Panc1 (cell line): Measurements from ENCODE around the gene RNF225. TPM values are rescaled to one million over a fixed set of nuclear protein-coding genes. Genes with fewer than 3 reads are reported as not detected.

Experiments
- ATAC-seq: fragments of 200-7000 bp; cut with Tn5 transposase; 2 replicates; pipeline ENCODE4 v1.9.1; 2020; ENCODE audit warnings: mild to moderate bottlenecking, moderate library complexity
- BruUV-seq: library from RNA; stranded (reverse); fragments of 400-500 nt; replicated peaks from 2 replicates; lab custom pipeline; 2021; lab: Mats Ljungman, UMichigan
- CTCF ChIA-PET: fragments of 300-600 bp; sonication (Branson Sonifier 250); formaldehyde crosslinking; loops from one replicate; lab custom pipeline; 2022; ENCODE audit warnings: antibody characterized with exemption; lab: Charles Lee
- POLR2A ChIA-PET: fragments of 300-600 bp; sonication (Branson Sonifier 250); formaldehyde crosslinking; loops from one replicate; lab custom pipeline; 2022; ENCODE audit warnings: antibody characterized with exemption; lab: Charles Lee
- DNase-seq: peaks from one replicate; pipeline ENCODE4 v3.0.0-alpha.2; 2010; ENCODE audit warnings: low read depth, low spot score
- H3K27ac ChIP-seq: 2 replicates; pipeline ENCODE4 v1.5.1; 2011; ENCODE audit warnings: mild to moderate bottlenecking, low read length, inconsistent platforms
- H3K27me3 ChIP-seq: fragments of 200-500 bp; sonication (Bioruptor generic); 2 replicates; pipeline ENCODE4 v1.6.0; 2014; ENCODE audit warnings: low read length, inconsistent platforms; ENCODE audit not compliant: control insufficient read depth, insufficient read depth
- H3K36me3 ChIP-seq: fragments of 200-500 bp; sonication (Bioruptor generic); 2 replicates; pipeline ENCODE4 v1.5.1; 2014; ENCODE audit warnings: inconsistent platforms, mild to moderate bottlenecking, low read length, moderate library complexity; ENCODE audit not compliant: control insufficient read depth, insufficient read depth
- H3K4me1 ChIP-seq: 2 replicates; pipeline ENCODE4 v1.5.1; 2011; ENCODE audit warnings: inconsistent platforms, mild to moderate bottlenecking, low read length, moderate library complexity; ENCODE audit not compliant: control insufficient read depth, insufficient read depth
- H3K4me3 ChIP-seq, 2 experiments: 2 replicates each; pipeline ENCODE4 v1.5.1; 2011 to 2012; ENCODE audit warnings: low read depth in 2 of 2, low read length in 2 of 2, mild to moderate bottlenecking in 2 of 2, inconsistent platforms in 1 of 2, moderate library complexity in 1 of 2
- H3K9me3 ChIP-seq: fragments of 200-500 bp; sonication (Bioruptor generic); 2 replicates; pipeline ENCODE4 v1.5.1; 2014; ENCODE audit warnings: low read depth, mild to moderate bottlenecking, inconsistent platforms, low read length, moderate library complexity; ENCODE audit not compliant: control insufficient read depth, insufficient read depth
- POLR2AphosphoS5 ChIP-seq: IDR thresholded peaks from 2 replicates; pipeline ENCODE4 v1.6.1; 2012; ENCODE audit warnings: mild to moderate bottlenecking, low read depth, low read length, moderate library complexity
- REST ChIP-seq, 2 experiments: IDR thresholded peaks; 2 replicates each; pipeline ENCODE4 v1.6.1; 2011 to 2012; ENCODE audit warnings: low read depth in 2 of 2, control low read depth in 1 of 2, low read length in 1 of 2, mild to moderate bottlenecking in 1 of 2, moderate library complexity in 1 of 2; ENCODE audit not compliant: insufficient read depth in 1 of 2
- SIN3A ChIP-seq: IDR thresholded peaks from 2 replicates; pipeline ENCODE4 v1.6.1; 2012; ENCODE audit warnings: low read depth, mild to moderate bottlenecking, low read length, moderate library complexity, borderline replicate concordance; ENCODE audit not compliant: insufficient read depth
- TCF7L2 ChIP-seq: IDR thresholded peaks from 2 replicates; pipeline ENCODE4 v1.6.1; 2011; ENCODE audit warnings: mild to moderate bottlenecking, low read depth, low read length, inconsistent platforms
- in situ Hi-C: cut with HindIII; loops from 2 replicates; pipeline ENCODE4 v1.10.0; 2016; ENCODE audit warnings: low sequenced_read_pairs, low pct_unique_long_range_greater_than_20kb
- intact Hi-C: fragments of 100-400 bp; cut with micrococcal nuclease; formaldehyde crosslinking; loops from one replicate; pipeline ENCODE4 v1.10.0; 2022; ENCODE audit not compliant: unreplicated experiment
- total RNA-seq: library from RNA; stranded (reverse); gene quantifications from one replicate; pipeline ENCODE4 v1.2.1, GENCODE V29; 2021; ENCODE audit not compliant: unreplicated experiment
- TF ChIP-seq, protein P1 (sequence below): fragments of 450-650 bp; IDR thresholded peaks from 2 replicates; pipeline ENCODE4 v1.5.1; 2017; ENCODE audit warnings: mild to moderate bottlenecking

The RNF225 gene
- total RNA-seq, 1 experiment from 2014 or later = 1.6 TPM

- peaks cover 8% of the 10 kb centered on the region; the same call in 1 of the 2 replicates for H3K36me3 ChIP-seq
- TF ChIP-seq SIN3A (no peak), REST (IDR thresholded peaks at IDR 0.05; ENCODE audit: insufficient read depth in 1 of 2, low read depth in 2 of 2, low read length in 1 of 2) (no peak), TCF7L2 (no peak), POLR2AphosphoS5 (no peak)
- TF ChIP-seq, protein P1, sequence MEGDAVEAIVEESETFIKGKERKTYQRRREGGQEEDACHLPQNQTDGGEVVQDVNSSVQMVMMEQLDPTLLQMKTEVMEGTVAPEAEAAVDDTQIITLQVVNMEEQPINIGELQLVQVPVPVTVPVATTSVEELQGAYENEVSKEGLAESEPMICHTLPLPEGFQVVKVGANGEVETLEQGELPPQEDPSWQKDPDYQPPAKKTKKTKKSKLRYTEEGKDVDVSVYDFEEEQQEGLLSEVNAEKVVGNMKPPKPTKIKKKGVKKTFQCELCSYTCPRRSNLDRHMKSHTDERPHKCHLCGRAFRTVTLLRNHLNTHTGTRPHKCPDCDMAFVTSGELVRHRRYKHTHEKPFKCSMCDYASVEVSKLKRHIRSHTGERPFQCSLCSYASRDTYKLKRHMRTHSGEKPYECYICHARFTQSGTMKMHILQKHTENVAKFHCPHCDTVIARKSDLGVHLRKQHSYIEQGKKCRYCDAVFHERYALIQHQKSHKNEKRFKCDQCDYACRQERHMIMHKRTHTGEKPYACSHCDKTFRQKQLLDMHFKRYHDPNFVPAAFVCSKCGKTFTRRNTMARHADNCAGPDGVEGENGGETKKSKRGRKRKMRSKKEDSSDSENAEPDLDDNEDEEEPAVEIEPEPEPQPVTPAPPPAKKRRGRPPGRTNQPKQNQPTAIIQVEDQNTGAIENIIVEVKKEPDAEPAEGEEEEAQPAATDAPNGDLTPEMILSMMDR = no peak
- H3K9me3 ChIP-seq = no peaks in the 10 kb centered on the region
- no peak overlapping the region for H3K27ac ChIP-seq
- ATAC-seq (no peak), DNase-seq (no peak)
- no peak overlapping the region for H3K4me3 ChIP-seq
- H3K4me1 ChIP-seq = peaks cover 27% of the 10 kb centered on the region
- H3K27me3 ChIP-seq = no peaks in the 10 kb centered on the region
- in situ Hi-C loops = no loop called here
- intact Hi-C loops = no loop called here
- no TSS peak for BruUV-seq
- POLR2A ChIA-PET = no interaction called here
- CTCF ChIA-PET = no interaction called here
Observed at GRCh38 chr19:58398087-58398486, 2.6 kb downstream of the RNF225 start.

GRCh38 chr19:58398545-58398944, 3.1 kb downstream of the RNF225 start:
- H3K9me3 ChIP-seq = no peaks in the 10 kb centered on the region
- H3K4me1 ChIP-seq = peaks cover 31% of the 10 kb centered on the region
- ChIA-PET CTCF (no interaction called here), POLR2A (no interaction called here)
- in situ Hi-C loops = no loop called here
- no peaks in the 10 kb centered on the region for H3K27me3 ChIP-seq
- BruUV-seq = no TSS peak
- ATAC-seq = no peak
- peaks cover 5% of the 10 kb centered on the region; the same call in 1 of the 2 replicates for H3K36me3 ChIP-seq
- TF ChIP-seq TCF7L2 (no peak), REST (IDR thresholded peaks at IDR 0.05; ENCODE audit: insufficient read depth in 1 of 2, low read depth in 2 of 2, low read length in 1 of 2) (no peak), POLR2AphosphoS5 (no peak), SIN3A (no peak)
- TF ChIP-seq, protein P1 = no peak
- intact Hi-C loops = no loop called here
- DNase-seq = no peak
- no peak overlapping the region for H3K4me3 ChIP-seq
- H3K27ac ChIP-seq = no peak overlapping the region
